Nephron progenitor cell (in vitro differentiated cells): ENCODE measurements around the gene MAMLD1.

ENCODE experiments used
- DNase-seq: peaks from one replicate; pipeline ENCODE4 v3.0.0; 2021
- H3K27ac Mint-ChIP-seq: 2 replicates; pipeline ENCODE4 v1.8.0; 2021; ENCODE audit warnings: mild to moderate bottlenecking, moderate library complexity, mixed read lengths
- H3K27me3 Mint-ChIP-seq: 2 replicates; pipeline ENCODE4 v1.8.0; 2021; ENCODE audit warnings: mild to moderate bottlenecking, low read depth, mixed read lengths; ENCODE audit not compliant: poor library complexity
- H3K36me3 Mint-ChIP-seq: 2 replicates; pipeline ENCODE4 v1.8.0; 2021; ENCODE audit warnings: low read depth, mixed read lengths
- H3K4me1 Mint-ChIP-seq: 2 replicates; pipeline ENCODE4 v1.8.0; 2021; ENCODE audit warnings: mixed read lengths
- H3K4me3 Mint-ChIP-seq: 2 replicates; pipeline ENCODE4 v1.8.0; 2021; ENCODE audit warnings: mild to moderate bottlenecking, moderate library complexity, mixed read lengths
- H3K9me3 Mint-ChIP-seq: 2 replicates; pipeline ENCODE4 v1.8.0; 2021; ENCODE audit warnings: mild to moderate bottlenecking, moderate library complexity, mixed read lengths
- CTCF ChIP-seq: fragments of 200-600 bp; sonication (generic); IDR thresholded peaks from 2 replicates; pipeline ENCODE4 v1.5.0; 2021; ENCODE audit warnings: antibody characterized with exemption

The MAMLD1 gene

GRCh38 chrX:150451953-150452352 is 88.8 kb downstream of the MAMLD1 start:
- Mint-ChIP-seq H3K4me1 (peaks cover 6% of the 10 kb centered on the region), H3K36me3 (no peaks in the 10 kb centered on the region), H3K27ac (no peak overlapping the region)

GRCh38 chrX:150454083-150454482 is 91.0 kb downstream of the MAMLD1 start:
- no peak for TF ChIP-seq CTCF
- Mint-ChIP-seq H3K27me3 (no peaks in the 10 kb centered on the region), H3K4me3 (no peak overlapping the region), H3K9me3 (peaks cover 34% of the 10 kb centered on the region), H3K27ac (no peak overlapping the region), H3K36me3 (no peaks in the 10 kb centered on the region), H3K4me1 (peaks cover 6% of the 10 kb centered on the region)
- DNase-seq: no peak

More at GRCh38 chrX:150451953-150452352, 88.8 kb downstream of the MAMLD1 start:
- no peak for DNase-seq
- Mint-ChIP-seq H3K9me3 (peaks cover 26% of the 10 kb centered on the region), H3K27me3 (no peaks in the 10 kb centered on the region), H3K4me3 (no peak overlapping the region)
- TF ChIP-seq CTCF: no peak

GRCh38 chrX:150454508-150455214 is 91.5 kb downstream of the MAMLD1 start:
- DNase-seq: no peak
- Mint-ChIP-seq H3K27me3 (no peaks in the 10 kb centered on the region), H3K4me1 (peaks cover 6% of the 10 kb centered on the region), H3K36me3 (no peaks in the 10 kb centered on the region), H3K9me3 (peaks cover 39% of the 10 kb centered on the region), H3K4me3 (no peak overlapping the region), H3K27ac (no peak overlapping the region)
- TF ChIP-seq CTCF: no peak

GRCh38 chrX:150455215-150455608 is 92.1 kb downstream of the MAMLD1 start:
- Mint-ChIP-seq H3K4me3 (no peak overlapping the region), H3K4me1 (peaks cover 6% of the 10 kb centered on the region), H3K27ac (no peak overlapping the region), H3K9me3 (peaks cover 39% of the 10 kb centered on the region), H3K36me3 (no peaks in the 10 kb centered on the region), H3K27me3 (no peaks in the 10 kb centered on the region)
- no peak for DNase-seq
- no peak for TF ChIP-seq CTCF

GRCh38 chrX:150456466-150456865 is 93.3 kb downstream of the MAMLD1 start:
- Mint-ChIP-seq H3K27me3 (no peaks in the 10 kb centered on the region), H3K36me3 (no peaks in the 10 kb centered on the region), H3K27ac (no peak overlapping the region), H3K9me3 (peaks cover 44% of the 10 kb centered on the region), H3K4me1 (peaks cover 6% of the 10 kb centered on the region), H3K4me3 (no peak overlapping the region)
- no peak for DNase-seq
- no peak for TF ChIP-seq CTCF

GRCh38 chrX:150456941-150457340 is 93.8 kb downstream of the MAMLD1 start:
- no peak for DNase-seq
- no peaks in the 10 kb centered on the region for H3K36me3 Mint-ChIP-seq
- H3K4me1 Mint-ChIP-seq: peaks cover 6% of the 10 kb centered on the region
- no peaks in the 10 kb centered on the region for H3K27me3 Mint-ChIP-seq
- H3K27ac Mint-ChIP-seq: no peak overlapping the region
- no peak for TF ChIP-seq CTCF
- H3K9me3 Mint-ChIP-seq: peaks cover 47% of the 10 kb centered on the region
- no peak overlapping the region for H3K4me3 Mint-ChIP-seq
